CD4-positive, alpha-beta T cell treated with Interleukin-15 for 4 hours (primary cell): ENCODE measurements around the gene THEM4.
"Not testable (repeated sequence)": the region's sequence is repeated elsewhere in the genome, so short reads cannot be mapped to it uniquely, and the experiment has no call there.

ENCODE experiments used
- DNase-seq: peaks from one replicate; pipeline ENCODE4 v3.0.0-alpha.2; 2020; ENCODE audit warnings: low spot score

The THEM4 gene

GRCh38 chr1:151934048-151934493 lies 24.8 kb upstream of the THEM4 start:
- peak; percentile 84 for DNase-seq

- peak; percentile 18 for DNase-seq
These were observed 15.6 kb upstream of the THEM4 start for GRCh38 chr1:151924691-151925587.

GRCh38 chr1:151923422-151923821 lies 14.1 kb upstream of the THEM4 start:
- DNase-seq: no peak

- DNase-seq: no peak
These were observed 10.8 kb upstream of the THEM4 start for GRCh38 chr1:151920149-151920548.

GRCh38 chr1:151918819-151919610 lies 9.7 kb upstream of the THEM4 start:
- no peak for DNase-seq

GRCh38 chr1:151918156-151918555 lies 8.8 kb upstream of the THEM4 start:
- DNase-seq: no peak

GRCh38 chr1:151916726-151917370 lies 7.5 kb upstream of the THEM4 start:
- DNase-seq: no peak

GRCh38 chr1:151915061-151915686 lies 5.9 kb upstream of the THEM4 start:
- DNase-seq: no peak

- no peak for DNase-seq
These were observed 4.8 kb upstream of the THEM4 start for GRCh38 chr1:151914076-151914475.

- no peak for DNase-seq
These were observed 3.7 kb upstream of the THEM4 start for GRCh38 chr1:151912973-151913372.

GRCh38 chr1:151908228-151908691 lies 1.1 kb downstream of the THEM4 start:
- no peak for DNase-seq

- DNase-seq: no peak
These were observed 1.8 kb downstream of the THEM4 start for GRCh38 chr1:151907363-151908139.

GRCh38 chr1:151906324-151906645 lies 3.0 kb downstream of the THEM4 start:
- DNase-seq: not testable (repeated sequence)

GRCh38 chr1:151905443-151906323 lies 3.6 kb downstream of the THEM4 start:
- DNase-seq: peak; percentile 60

GRCh38 chr1:151905070-151905442 lies 4.3 kb downstream of the THEM4 start:
- DNase-seq: peak; percentile 77

GRCh38 chr1:151902858-151903257 lies 6.5 kb downstream of the THEM4 start:
- DNase-seq: no peak

- DNase-seq: not testable (repeated sequence)
These were observed 8.5 kb downstream of the THEM4 start for GRCh38 chr1:151900804-151901203.

- peak; percentile 79 for DNase-seq
These were observed 10.8 kb downstream of the THEM4 start for GRCh38 chr1:151898519-151898991.

GRCh38 chr1:151897991-151898431 lies 11.3 kb downstream of the THEM4 start:
- no peak for DNase-seq
